WERI-Rb-1 (cell line): ENCODE data around the gene DGLUCY.

Experiments
- DNase-seq: peaks from one replicate; pipeline ENCODE4 v3.0.0-alpha.2; 2020
- H3K27ac ChIP-seq: fragments of 250-450 bp; sonication (Bioruptor Pico); 2 replicates; pipeline ENCODE4 v1.5.1; 2020; ENCODE audit warnings: mild to moderate bottlenecking, moderate library complexity
- H3K27me3 ChIP-seq: fragments of 250-450 bp; sonication (Bioruptor Pico); 2 replicates; pipeline ENCODE4 v1.5.1; 2021; ENCODE audit warnings: mild to moderate bottlenecking, low read depth, moderate library complexity; ENCODE audit not compliant: insufficient read depth, severe bottlenecking
- H3K36me3 ChIP-seq: fragments of 250-450 bp; sonication (Bioruptor Pico); 2 replicates; pipeline ENCODE4 v1.5.1; 2020; ENCODE audit warnings: mild to moderate bottlenecking, moderate library complexity
- H3K4me3 ChIP-seq: 2 replicates; pipeline ENCODE4 v1.5.1; 2011; ENCODE audit warnings: low read depth, mild to moderate bottlenecking, control low read depth, low read length
- H3K9me3 ChIP-seq: fragments of 250-450 bp; sonication (Bioruptor Pico); 2 replicates; pipeline ENCODE4 v1.5.1; 2021; ENCODE audit warnings: mild to moderate bottlenecking, moderate library complexity; ENCODE audit not compliant: severe bottlenecking
- TF ChIP-seq, protein P1 (sequence below): IDR thresholded peaks from 2 replicates; pipeline ENCODE4 v1.5.1; 2011; ENCODE audit warnings: low read depth, mild to moderate bottlenecking, control low read depth, inconsistent platforms, low read length

DGLUCY gene

DNA sequence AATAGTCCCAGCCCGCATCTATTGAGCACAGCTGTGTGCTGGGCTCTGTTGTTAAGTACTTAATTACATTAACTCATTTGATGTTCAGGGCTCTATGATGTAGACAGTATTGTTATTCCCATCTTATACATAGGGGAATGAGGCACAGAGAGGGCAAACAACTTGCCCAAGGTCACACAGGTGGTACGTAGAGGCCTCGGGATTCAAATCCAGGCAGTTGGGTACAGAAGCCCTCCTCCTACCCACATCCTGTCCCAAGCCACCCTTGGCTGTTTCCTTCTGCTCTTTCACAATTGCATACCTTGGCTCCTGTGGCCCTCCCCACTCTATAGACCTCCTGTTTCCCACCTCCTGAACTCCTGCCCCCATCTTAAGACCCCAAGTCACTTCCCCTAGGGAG is 140.6 kb downstream of the DGLUCY start:
- no peak for DNase-seq
- TF ChIP-seq, protein P1, sequence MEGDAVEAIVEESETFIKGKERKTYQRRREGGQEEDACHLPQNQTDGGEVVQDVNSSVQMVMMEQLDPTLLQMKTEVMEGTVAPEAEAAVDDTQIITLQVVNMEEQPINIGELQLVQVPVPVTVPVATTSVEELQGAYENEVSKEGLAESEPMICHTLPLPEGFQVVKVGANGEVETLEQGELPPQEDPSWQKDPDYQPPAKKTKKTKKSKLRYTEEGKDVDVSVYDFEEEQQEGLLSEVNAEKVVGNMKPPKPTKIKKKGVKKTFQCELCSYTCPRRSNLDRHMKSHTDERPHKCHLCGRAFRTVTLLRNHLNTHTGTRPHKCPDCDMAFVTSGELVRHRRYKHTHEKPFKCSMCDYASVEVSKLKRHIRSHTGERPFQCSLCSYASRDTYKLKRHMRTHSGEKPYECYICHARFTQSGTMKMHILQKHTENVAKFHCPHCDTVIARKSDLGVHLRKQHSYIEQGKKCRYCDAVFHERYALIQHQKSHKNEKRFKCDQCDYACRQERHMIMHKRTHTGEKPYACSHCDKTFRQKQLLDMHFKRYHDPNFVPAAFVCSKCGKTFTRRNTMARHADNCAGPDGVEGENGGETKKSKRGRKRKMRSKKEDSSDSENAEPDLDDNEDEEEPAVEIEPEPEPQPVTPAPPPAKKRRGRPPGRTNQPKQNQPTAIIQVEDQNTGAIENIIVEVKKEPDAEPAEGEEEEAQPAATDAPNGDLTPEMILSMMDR, result no peak

DNA sequence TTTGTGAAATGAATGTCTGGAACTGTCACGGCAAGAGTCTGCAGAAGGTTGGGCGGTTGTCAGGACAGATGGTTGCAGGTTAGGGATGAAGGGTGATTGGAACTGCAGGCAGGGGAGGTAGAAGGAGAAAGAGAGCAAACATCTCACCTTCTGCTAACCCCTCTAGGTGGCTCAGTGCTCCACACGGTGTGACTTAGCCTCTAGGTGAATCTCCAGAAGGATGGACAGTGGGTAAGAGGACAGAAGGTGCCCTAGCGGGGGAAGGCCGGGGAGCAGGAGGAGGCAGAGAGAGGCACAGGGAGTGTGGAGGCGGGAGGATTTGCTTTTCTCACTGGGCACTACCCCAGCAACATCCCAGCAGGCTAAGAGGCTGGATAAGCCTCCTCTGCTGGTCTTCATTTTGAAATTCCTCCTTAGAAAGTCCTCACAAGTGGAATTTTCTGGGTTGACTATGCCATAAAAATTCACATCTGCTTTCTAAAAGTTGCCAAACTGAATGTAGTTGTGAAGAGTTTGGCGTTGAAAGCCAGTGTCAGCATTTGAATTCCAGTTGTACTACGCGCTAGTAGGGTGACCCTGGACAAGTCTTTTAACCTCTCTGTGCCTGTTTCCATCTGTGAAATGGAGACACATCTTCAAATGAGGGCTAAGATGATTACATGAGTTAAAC is 141.3 kb downstream of the DGLUCY start:
- TF ChIP-seq, protein P1, result peak; percentile 57
- Histone ChIP-seq H3K27me3 (no peaks in the 10 kb centered on the region), H3K36me3 (no peaks in the 10 kb centered on the region), H3K4me3 (no peak overlapping the region), H3K27ac (no peak overlapping the region), H3K9me3 (no peaks in the 10 kb centered on the region)
- peak; percentile 64 for DNase-seq

More for the DNA sequence above, 140.6 kb downstream of the DGLUCY start:
- no peaks in the 10 kb centered on the region for H3K9me3 ChIP-seq
- H3K27ac ChIP-seq, result no peak overlapping the region
- no peaks in the 10 kb centered on the region for H3K36me3 ChIP-seq
- H3K27me3 ChIP-seq, result no peaks in the 10 kb centered on the region
- H3K4me3 ChIP-seq, result no peak overlapping the region

- H3K4me3 ChIP-seq, result no peak overlapping the region
- DNase-seq, result no peak
- no peaks in the 10 kb centered on the region for H3K9me3 ChIP-seq
- TF ChIP-seq, protein P1, result no peak
- H3K27me3 ChIP-seq, result no peaks in the 10 kb centered on the region
- no peaks in the 10 kb centered on the region for H3K36me3 ChIP-seq
- H3K27ac ChIP-seq, result no peak overlapping the region
Observed at GRCh38 chr14:91256661-91257060, 142.8 kb downstream of the DGLUCY start.

DNA sequence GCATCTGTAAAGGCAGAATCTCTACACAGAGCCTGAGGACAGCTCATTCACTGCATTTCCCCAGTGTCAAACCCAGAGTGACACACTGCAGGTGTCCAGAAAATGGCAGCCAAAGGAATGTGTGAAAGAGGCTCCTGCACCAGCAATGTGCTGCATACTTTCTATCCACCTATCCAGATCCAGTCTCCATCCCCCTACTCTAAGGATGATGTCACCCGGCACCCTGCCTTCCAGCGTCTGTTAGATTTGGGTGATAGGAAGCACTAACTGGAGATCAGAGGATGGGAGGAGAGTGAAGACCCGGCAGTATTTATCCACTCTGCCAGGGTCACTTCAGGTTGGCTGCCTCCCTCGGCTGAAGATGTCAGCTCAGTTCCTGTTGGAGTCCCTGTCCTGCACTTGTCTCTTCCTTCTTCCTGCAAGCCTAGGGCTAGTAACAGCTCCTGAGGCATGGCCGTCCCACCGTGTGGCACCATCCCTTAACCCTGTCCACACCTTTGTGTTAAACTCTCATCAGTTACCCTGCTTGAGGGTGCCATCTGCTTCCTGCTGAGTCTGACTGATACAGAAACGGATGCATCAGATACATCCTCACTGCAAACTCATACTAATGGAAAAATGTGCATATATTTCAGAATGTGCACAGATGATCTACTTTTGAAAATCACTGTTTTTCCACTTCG is 143.6 kb downstream of the DGLUCY start:
- H3K36me3 ChIP-seq, result no peaks in the 10 kb centered on the region
- DNase-seq, result peak; percentile 65
- H3K9me3 ChIP-seq, result no peaks in the 10 kb centered on the region
- H3K27ac ChIP-seq, result peak overlapping the region; percentile 66
- H3K4me3 ChIP-seq, result no peak overlapping the region
- H3K27me3 ChIP-seq, result no peaks in the 10 kb centered on the region
- TF ChIP-seq, protein P1, result no peak

- H3K27me3 ChIP-seq, result no peaks in the 10 kb centered on the region
- no peaks in the 10 kb centered on the region for H3K36me3 ChIP-seq
- TF ChIP-seq, protein P1, result no peak
- no peak overlapping the region for H3K4me3 ChIP-seq
- H3K9me3 ChIP-seq, result no peaks in the 10 kb centered on the region
- H3K27ac ChIP-seq, result peak overlapping the region; percentile 66
- peak; percentile 65 for DNase-seq
Observed at GRCh38 chr14:91258011-91258618, 144.2 kb downstream of the DGLUCY start.
